SK-N-SH treated with all-trans-retinoic acid at 6 μM for 48 hours (cell line): ENCODE results near the gene MORF4L1.

Experiments
- ESRRG ChIP-seq: fragments of 250-450 bp; sonication (Bioruptor Pico); IDR thresholded peaks from 2 replicates; pipeline ENCODE4 v1.6.1; 2021; ENCODE audit warnings: mild to moderate bottlenecking
- PATZ1 ChIP-seq: fragments of 250-450 bp; sonication (Bioruptor Pico); IDR thresholded peaks from 2 replicates; pipeline ENCODE4 v1.8.0; 2020; ENCODE audit warnings: mild to moderate bottlenecking, moderate library complexity, borderline replicate concordance
- POU6F1 ChIP-seq: fragments of 250-450 bp; sonication (Bioruptor Pico); IDR thresholded peaks from 2 replicates; pipeline ENCODE4 v1.8.0; 2021; ENCODE audit warnings: low read depth, mild to moderate bottlenecking, moderate library complexity, borderline replicate concordance
- SNAI2 ChIP-seq: fragments of 250-450 bp; sonication (Bioruptor Pico); IDR thresholded peaks from 2 replicates; pipeline ENCODE4 v1.5.0; 2020; ENCODE audit warnings: mild to moderate bottlenecking, moderate library complexity
- TSHZ2 ChIP-seq: fragments of 250-450 bp; sonication (Bioruptor Pico); IDR thresholded peaks from 2 replicates; pipeline ENCODE4 v1.5.0; 2020; ENCODE audit warnings: mild to moderate bottlenecking, moderate library complexity
- ZFP30 ChIP-seq: fragments of 450-650 bp; formaldehyde crosslinking; IDR thresholded peaks from 2 replicates; pipeline ENCODE4 v1.5.0; 2022; ENCODE audit warnings: mild to moderate bottlenecking, moderate library complexity
- ZNF8 ChIP-seq: fragments of 450-650 bp; formaldehyde crosslinking; IDR thresholded peaks from 2 replicates; pipeline ENCODE4 v1.5.0; 2020; ENCODE audit warnings: mild to moderate bottlenecking, moderate library complexity

GRCh38 chr15:78878356-78878755 is 5.7 kb downstream of the MORF4L1 start:
- no peak for TF ChIP-seq SNAI2 (CRISPR knock-in tag)
- TF ChIP-seq TSHZ2 (CRISPR knock-in tag) = no peak
- no peak for TF ChIP-seq ZNF8 (CRISPR knock-in tag)
- no peak for TF ChIP-seq ESRRG (CRISPR knock-in tag)
- TF ChIP-seq ZFP30 (CRISPR knock-in tag) = no peak
- no peak for TF ChIP-seq POU6F1
- no peak for TF ChIP-seq PATZ1 (CRISPR knock-in tag)
